Measurements from ENCODE around the gene PRKAG2.
A peak's percentile ranks its signal among the peaks of the same experiment; 100 is the strongest.

The PRKAG2 gene

GRCh38 chr7:151721694-151722093 is 155.2 kb downstream of the PRKAG2 start:
- DNase-seq, result no peak

GRCh38 chr7:151721236-151721635 is 155.7 kb downstream of the PRKAG2 start:
- DNase-seq, result no peak

GRCh38 chr7:151720280-151720679 is 156.6 kb downstream of the PRKAG2 start:
- DNase-seq, result no peak

GRCh38 chr7:151719897-151720242 is 157.0 kb downstream of the PRKAG2 start:
- no peak for DNase-seq

GRCh38 chr7:151719031-151719896 is 157.7 kb downstream of the PRKAG2 start:
- DNase-seq, result no peak

- peak in 1 of 2 donors; percentile 23 for DNase-seq
Measured at GRCh38 chr7:151717918-151718317, 159.0 kb downstream of the PRKAG2 start.

GRCh38 chr7:151717415-151717814 is 159.5 kb downstream of the PRKAG2 start:
- no peak for DNase-seq

- DNase-seq, result no peak
Measured at GRCh38 chr7:151716323-151716722, 160.6 kb downstream of the PRKAG2 start.

- DNase-seq, result peak; percentile 66 to 83
Measured at GRCh38 chr7:151715666-151716315, 161.1 kb downstream of the PRKAG2 start.

GRCh38 chr7:151714201-151714600 is 162.7 kb downstream of the PRKAG2 start:
- no peak for DNase-seq

- DNase-seq, result no peak
Measured at GRCh38 chr7:151712810-151713125, 164.1 kb downstream of the PRKAG2 start.

- DNase-seq, result no peak
Measured at GRCh38 chr7:151711906-151712809, 164.8 kb downstream of the PRKAG2 start.

GRCh38 chr7:151711435-151711872 is 165.5 kb downstream of the PRKAG2 start:
- no peak for DNase-seq

GRCh38 chr7:151710646-151711434 is 166.1 kb downstream of the PRKAG2 start:
- no peak for DNase-seq

- no peak for DNase-seq
Measured at GRCh38 chr7:151710121-151710640, 166.7 kb downstream of the PRKAG2 start.

- DNase-seq, result no peak
Measured at GRCh38 chr7:151709141-151710038, 167.5 kb downstream of the PRKAG2 start.

GRCh38 chr7:151708610-151709009 is 168.3 kb downstream of the PRKAG2 start:
- no peak for DNase-seq

GRCh38 chr7:151707757-151708156 is 169.2 kb downstream of the PRKAG2 start:
- no peak for DNase-seq

GRCh38 chr7:151707105-151707469 is 169.8 kb downstream of the PRKAG2 start:
- no peak for DNase-seq

- no peak for DNase-seq
Measured at GRCh38 chr7:151706277-151707104, 170.4 kb downstream of the PRKAG2 start.
